ENCODE results near the gene SLC23A1.
"Not testable (repeated sequence)": the region's sequence is repeated elsewhere in the genome, so short reads cannot be mapped to it uniquely, and the experiment has no call there.

SLC23A1 gene
- total RNA-seq, result 0 to 0.24 reads per million in 2 donors

- no peak for DNase-seq
Observed at GRCh38 chr5:139383275-139383992, at the start of gene SLC23A1. TSS of gene SLC23A1 (minus strand) at chr5:139383297. CDS start at chr5:139383253, 44 bp downstream.

- DNase-seq, result no peak
Observed at GRCh38 chr5:139431706-139432105, 48.6 kb upstream of the SLC23A1 start.

DNA sequence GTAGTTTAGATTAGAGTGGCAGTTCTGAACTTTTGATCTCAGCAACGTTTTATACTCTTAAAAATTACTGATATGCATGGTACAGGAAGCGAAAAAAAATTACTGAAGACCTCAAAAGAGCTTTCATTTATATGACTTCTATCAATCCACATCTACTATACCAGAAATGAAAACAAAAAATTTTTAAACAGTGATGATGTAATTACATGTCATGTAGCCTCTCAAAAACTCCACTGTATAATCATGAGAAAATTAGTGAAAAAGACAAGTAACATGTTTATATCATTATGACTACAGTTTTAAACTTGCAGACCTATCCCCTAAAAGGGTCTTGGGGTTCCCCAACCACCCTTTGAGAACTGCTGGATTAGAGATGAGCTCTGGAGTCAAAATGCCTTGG lies 46.9 kb upstream of the SLC23A1 start:
- DNase-seq, result no peak

- no peak for DNase-seq
Observed at GRCh38 chr5:139426203-139426885, 43.2 kb upstream of the SLC23A1 start.

DNA sequence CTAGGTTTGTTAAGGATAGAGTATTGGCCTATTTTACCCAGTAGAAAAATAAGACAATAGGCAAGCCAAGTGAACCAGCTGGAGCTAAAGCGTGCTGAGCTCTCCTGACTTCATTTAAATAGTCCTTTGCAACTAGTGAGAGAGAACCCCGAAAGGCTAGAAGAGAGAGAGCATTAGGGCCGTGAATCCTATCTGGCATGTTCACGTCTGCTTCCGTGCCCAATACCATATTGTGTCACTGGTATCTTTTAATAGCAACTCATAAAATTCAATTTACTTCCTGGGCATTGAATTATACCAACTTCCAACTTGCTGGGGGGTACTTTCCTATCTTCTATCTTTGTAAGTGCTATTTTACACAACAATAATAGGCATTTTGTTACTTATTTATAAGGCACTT lies 42.4 kb upstream of the SLC23A1 start:
- DNase-seq, result no peak

DNA sequence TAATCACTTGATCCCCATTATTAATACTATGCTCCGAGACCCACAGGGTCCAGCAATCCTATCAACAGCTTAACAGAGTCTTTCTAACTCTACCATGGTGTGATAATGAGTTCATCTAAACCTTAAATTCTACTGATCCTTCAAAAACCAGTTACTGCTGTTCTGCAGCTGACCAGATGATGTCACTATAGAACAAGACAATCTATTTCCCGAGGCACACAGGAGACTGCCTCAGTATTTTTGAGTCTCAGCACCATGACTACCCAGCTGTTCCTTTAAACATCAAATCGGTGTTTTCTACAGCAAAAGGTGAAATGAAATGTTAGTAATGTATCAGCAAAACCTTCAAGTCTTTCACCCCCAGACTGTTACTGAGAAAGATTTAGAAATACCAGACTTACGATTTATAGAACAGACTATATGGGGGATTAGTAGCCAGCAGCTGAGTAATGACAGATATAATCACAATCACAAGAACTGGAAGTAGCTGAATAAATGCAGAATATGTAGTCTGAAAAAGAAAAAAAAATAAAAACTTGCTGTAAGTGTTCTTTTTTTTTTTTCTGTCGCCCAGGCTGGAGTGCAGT lies 39.3 kb upstream of the SLC23A1 start:
- no peak for DNase-seq

- DNase-seq, result no peak
Observed at GRCh38 chr5:139419226-139420192, 36.4 kb upstream of the SLC23A1 start.

- DNase-seq, result no peak
Observed at GRCh38 chr5:139418793-139419192, 35.7 kb upstream of the SLC23A1 start.

DNA sequence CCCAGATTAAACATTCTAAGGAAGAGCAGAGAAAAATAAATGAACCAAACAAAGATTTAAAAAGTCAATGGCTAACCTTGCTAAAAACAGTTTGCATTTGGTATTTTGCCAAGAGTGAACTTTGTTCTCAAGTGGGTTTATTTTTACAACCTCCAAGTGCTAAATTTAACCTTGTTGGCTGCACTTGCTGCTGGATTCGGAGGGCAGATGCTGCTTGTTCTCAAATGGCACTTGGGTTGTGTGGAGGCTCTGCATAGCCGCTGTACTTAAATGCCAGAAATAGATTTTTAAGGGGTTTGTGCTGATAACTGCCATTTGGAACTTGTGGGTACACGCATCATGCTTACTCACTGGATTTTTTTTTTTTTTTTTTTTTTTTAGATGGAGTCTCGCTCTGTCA lies 34.1 kb upstream of the SLC23A1 start:
- no peak for DNase-seq

DNA sequence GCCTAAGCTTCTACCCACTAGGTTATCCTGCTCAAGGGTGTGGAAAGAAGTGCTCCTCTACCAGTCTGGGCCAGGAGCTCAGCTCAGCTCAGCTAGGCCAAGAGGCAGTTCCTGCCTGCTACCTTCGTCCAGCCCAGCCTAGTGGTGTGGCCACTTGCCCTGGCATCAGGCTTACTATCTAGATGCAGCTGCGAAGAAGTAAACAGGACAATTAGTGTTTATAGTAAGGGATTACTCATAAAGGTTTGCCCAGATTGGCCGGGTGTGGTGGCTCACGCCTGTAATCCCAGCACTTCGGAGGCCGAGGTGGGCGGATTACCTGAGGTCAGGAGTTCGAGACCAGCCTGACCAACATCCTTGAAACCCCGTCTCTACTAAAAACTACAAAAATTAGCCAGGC lies 33.6 kb upstream of the SLC23A1 start:
- DNase-seq, result no peak

- no peak for DNase-seq
Observed at GRCh38 chr5:139415869-139416268, 32.8 kb upstream of the SLC23A1 start.

DNA sequence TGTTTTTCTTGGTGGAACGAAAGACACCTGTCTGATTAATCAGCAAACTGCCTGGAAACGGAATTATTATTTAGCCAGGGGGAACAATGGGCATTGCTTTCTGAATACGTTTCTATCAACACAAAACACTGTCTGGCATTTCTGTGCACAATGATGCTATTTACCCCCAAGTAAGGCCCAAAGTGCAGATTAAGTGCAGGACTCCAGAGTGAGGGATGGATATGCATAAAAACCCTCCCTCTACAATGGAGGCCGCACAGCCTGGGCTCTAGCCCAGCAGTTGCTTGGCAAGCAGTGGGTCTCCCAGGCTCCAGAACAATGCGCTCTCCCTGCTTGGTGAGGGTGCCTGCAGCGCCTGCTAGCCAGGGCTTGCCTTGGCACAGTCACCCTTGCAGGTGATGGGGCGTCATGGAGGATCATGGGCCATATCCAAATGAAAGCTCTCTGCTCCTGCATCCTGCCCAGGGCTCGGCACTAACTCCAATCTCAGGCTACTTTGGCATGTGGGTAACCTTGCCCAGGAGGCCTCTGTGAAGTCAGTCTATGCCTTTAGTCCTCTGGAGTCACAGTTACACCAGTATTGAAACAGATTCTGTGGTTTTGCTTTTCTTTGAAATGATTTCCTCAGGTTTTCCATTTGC lies 32.2 kb upstream of the SLC23A1 start:
- DNase-seq, result no peak

- DNase-seq, result no peak
Observed at GRCh38 chr5:139414581-139415130, 31.6 kb upstream of the SLC23A1 start.

- DNase-seq, result no peak
Observed at GRCh38 chr5:139413963-139414362, 30.9 kb upstream of the SLC23A1 start.

GRCh38 chr5:139413153-139413552 lies 30.1 kb upstream of the SLC23A1 start:
- DNase-seq, result no peak

DNA sequence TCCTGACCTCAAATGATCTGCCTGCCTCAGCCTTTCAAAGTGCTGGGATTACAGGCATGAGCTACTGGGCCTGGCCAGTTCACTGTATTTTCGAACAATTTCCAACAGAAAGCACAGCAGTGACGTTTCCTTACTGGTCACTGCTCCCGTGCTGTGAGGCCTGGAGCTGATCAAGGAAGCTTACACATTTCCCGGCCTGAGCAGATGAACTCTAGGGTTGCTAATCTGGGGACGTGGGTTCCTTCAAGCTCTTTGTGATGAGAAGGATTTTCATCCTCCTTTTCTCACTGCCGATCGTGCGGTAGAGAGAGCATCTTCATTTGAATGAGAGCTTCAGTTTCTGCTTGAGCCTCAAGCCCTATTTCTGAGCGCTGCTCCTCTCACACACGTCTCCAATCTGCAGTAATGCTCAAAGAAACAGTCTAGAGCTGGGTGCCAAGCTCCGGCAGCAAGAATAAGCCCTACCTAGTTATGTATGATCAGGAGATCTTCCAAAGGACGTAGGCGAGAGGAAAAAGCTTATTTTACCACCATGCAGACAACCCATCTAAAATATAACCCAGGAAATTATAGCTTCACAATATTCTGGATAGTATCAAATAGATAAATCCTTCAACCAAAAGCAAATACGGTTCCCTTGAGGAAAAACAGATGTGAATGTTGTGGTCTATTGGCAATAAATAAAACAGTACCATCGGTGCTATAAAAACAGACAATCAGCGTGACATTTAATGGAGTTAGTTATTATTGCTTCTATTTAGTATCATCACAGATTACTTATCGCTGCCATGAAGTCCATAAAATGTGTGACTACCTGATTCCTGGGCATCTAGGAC lies 28.1 kb upstream of the SLC23A1 start:
- DNase-seq, result no peak

- DNase-seq, result no peak
Observed at GRCh38 chr5:139410121-139410992, 27.3 kb upstream of the SLC23A1 start.

- DNase-seq, result not testable (repeated sequence)
Observed at GRCh38 chr5:139409116-139409515, 26.0 kb upstream of the SLC23A1 start.

DNA sequence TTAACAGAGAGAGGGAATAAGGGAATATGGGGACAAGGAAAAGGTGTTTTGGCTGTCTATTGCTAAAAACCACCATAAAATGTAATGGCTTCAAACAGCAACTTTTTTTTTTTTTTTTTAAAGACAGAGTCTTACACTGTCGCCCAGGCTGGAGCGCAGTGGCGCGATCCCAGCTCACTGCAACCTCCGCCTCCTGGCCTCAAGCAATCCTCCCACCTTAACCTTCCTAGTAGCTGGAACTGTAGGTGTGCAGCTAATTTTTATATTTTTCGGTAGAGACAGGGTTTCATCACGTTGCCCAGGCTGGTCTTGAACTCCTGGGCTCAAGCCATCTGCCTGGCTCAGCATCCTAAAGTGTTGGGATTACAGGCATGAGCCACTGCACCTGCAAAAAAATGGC lies 25.1 kb upstream of the SLC23A1 start:
- no peak for DNase-seq

DNA sequence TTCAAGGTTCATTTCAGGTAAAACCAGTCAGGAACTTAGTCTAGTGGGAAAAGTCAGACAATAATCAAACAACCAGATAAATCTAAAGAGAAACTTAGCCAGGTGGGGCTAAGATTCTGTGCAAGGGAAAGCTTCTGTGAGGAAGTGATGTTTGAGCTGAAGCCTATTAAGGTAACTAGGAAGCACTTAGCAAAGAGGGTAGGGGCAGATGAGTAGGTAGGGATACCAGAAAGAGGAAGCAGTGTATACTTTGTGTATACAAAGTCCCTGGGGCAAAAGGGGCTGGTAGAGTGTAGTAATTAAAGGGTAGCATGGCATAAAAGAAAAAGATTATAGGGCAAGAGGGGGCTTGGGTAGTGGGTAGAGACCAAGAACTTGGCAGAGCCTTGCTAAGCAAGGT lies 24.4 kb upstream of the SLC23A1 start:
- no peak for DNase-seq

Data from T-helper 9 cell (primary cell).